ENCODE measurements around the gene TMEM205.

DNA sequence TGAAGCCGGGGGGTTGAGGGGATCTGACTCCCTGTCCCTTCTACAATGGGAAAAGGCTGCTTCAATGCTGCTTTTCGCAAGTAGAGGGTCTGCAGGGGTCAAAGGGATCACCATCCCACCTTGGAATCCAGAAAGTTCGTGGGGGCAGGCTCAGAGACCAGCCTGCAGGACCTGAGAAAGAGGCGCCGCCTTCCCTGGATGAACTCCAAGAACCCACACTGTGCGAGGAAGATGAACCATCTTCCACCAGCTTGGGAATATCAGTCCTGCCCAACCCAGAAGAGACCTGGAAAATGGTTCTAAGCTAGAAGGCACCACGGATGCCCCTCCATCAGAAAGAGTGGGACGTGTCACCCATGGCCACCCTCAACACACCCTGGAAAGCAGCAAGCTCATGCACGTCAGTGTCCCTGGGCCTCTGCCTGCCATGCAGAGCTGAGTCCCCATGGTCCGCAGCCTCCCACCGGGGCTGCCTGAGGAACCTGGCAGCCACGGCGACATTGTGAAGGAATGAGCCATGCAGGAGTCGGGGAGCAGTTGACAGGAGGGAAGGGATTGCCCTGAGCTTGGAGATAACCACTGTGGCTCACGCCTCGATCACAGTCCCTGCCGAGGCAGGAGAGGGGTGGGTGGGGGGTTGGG is 21.2 kb downstream of the TMEM205 start:
- TF ChIP-seq, protein P1, sequence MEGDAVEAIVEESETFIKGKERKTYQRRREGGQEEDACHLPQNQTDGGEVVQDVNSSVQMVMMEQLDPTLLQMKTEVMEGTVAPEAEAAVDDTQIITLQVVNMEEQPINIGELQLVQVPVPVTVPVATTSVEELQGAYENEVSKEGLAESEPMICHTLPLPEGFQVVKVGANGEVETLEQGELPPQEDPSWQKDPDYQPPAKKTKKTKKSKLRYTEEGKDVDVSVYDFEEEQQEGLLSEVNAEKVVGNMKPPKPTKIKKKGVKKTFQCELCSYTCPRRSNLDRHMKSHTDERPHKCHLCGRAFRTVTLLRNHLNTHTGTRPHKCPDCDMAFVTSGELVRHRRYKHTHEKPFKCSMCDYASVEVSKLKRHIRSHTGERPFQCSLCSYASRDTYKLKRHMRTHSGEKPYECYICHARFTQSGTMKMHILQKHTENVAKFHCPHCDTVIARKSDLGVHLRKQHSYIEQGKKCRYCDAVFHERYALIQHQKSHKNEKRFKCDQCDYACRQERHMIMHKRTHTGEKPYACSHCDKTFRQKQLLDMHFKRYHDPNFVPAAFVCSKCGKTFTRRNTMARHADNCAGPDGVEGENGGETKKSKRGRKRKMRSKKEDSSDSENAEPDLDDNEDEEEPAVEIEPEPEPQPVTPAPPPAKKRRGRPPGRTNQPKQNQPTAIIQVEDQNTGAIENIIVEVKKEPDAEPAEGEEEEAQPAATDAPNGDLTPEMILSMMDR (IDR thresholded peaks at IDR 0.05; ENCODE audit: poor library complexity) = no peak
- TF ChIP-seq EZH2 (IDR thresholded peaks at IDR 0.05; ENCODE audit: borderline replicate concordance) = no peak
- no peak for TF ChIP-seq EZH2phosphoT487 (IDR thresholded peaks at IDR 0.05; ENCODE audit: low read depth, severe bottlenecking, unreplicated experiment)

Data from hepatocyte (in vitro differentiated cells).